SK-N-MC (cell line): Measurements from ENCODE around the gene ZFYVE28.

Experiments used
- FOXP2 ChIP-seq: optimal IDR thresholded peaks from 2 replicates; pipeline ENCODE3; 2011; ENCODE audit warnings: mild to moderate bottlenecking, moderate library complexity; ENCODE audit not compliant: insufficient read depth; ENCODE audit errors: extremely low read length, control extremely low read depth
- POLR2AphosphoS5 ChIP-seq: IDR thresholded peaks from 2 replicates; pipeline ENCODE4 v1.6.1; 2012; ENCODE audit warnings: mild to moderate bottlenecking, low read depth, low read length, borderline replicate concordance

- TF ChIP-seq FOXP2 (no peak), POLR2AphosphoS5 (no peak)
These were observed 30.6 kb upstream of the ZFYVE28 start for GRCh38 chr4:2449051-2449450.
